NOMO-1 treated with dmso at 0.1 percent for 144 hours (cell line): ENCODE data around the gene PRKCH.

Experiments used
- DNase-seq: peaks from one replicate; lab custom pipeline; 2025; ENCODE audit not compliant: unreplicated experiment; lab: John Stamatoyannopoulos, UW

The PRKCH gene

DNA sequence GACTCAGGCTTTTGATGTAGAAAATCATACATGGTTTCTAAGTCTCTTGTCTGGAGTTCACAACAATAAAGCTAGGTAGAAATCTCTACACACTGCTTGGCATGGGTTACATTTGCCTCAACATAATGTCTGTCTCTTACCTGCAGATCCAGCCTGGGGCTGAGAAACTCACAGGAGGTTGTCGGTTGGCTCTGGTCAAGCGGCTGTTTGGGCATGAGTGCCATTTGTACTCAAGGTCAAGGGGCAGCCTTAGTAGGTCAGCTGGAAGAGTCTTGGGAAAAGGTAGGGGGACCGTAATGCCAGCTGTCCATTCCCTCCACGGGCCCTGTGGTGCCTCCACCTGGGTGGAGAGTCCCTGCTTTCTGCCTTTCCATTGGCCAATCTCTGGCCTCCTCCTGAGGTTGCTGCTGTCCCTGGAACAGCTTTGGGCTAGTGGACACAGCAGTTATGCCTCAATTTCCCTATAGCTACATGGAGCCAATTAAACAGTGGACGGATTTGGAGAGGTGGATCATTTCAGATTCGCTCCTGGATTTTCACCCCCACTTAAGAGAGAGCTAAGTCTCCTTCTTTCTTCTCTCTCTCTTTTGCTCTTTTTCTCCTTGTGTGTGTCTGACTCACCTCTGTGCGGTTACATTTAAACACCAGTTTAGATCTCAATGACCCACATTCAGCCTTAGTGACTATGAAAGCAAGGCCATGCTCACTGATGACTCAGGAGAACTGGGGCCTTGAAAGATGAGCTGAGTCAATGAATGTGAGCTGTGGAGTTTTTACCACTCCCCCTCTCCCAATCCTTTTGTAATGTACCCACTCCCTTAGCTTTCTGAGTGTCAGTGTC is 241.2 kb downstream of the PRKCH start:
- DNase-seq, result peak; percentile 46

DNA sequence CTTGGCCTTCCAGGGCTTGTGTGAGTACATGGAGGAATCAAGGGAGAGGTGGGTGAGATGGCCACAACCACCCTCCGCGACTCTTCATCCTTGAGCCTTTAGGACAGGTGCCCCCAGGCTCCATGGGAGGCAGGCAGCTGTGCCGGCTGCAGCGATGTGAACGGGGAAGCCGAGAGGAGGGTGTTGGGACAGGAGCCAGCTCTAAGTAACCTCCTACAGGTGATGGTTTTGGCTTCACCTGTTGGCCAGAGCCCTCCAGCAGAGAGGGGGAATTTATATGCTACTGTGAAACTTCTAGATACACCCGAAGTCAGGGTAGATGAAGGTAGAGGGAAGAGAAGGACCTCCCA is 241.8 kb downstream of the PRKCH start:
- DNase-seq, result no peak

DNA sequence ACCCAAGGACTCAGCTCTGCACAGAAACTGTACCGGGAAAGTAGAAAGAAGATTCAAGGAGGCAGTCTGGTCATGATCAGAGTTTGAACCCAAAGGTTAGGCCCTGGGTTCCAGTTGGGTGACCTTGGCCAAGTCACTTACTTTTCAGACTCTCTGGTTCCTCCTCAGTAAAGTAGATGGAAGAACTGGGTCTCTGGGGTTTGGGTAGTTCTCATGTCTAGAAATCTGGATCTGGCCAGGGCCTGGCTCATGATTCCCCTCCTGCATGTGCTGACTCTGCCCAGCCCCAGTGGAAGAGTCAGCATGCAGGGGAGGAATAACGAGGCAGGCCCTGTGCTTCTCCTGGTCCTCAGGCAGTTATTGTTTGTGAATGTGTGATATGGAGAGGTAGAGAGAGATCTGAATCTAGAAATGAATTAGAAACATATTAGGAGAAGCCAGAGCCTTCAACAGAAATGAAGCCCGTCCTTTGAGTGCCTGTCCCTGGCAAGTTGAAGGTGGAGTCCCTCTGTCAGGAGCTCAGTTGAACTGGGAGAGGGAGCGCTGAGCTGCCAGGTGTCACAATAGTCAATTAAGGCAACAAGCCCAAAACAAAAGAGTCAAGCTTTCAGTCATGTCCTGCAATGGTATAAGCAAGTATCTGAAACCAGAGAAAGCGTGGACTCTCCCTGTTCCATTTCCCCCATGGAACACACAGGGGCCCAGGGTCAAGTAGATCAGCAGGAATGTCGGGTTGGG is 242.7 kb downstream of the PRKCH start:
- no peak for DNase-seq

DNA sequence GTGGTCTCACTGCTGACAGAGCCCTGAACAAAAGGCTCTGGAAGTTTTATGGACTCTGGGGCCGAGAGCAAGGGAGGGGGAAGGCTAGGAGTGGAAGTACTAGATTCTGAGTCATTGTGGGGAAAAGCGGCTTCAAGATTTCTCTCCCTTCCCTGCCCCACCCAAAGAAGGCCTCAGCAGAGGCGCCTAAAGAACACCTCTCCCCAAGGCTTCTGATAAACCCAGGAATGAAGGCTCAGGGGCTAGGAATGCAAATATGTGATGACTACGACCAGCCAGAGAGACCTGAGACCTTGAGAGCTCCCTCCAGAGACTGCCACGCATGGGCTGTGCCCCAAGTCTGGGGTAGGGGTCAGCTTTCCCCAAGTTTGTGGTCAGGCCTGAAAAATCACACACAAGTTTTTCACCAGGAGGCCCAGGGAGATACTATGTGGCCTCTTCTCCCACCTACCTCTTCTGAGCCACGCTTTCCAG is 243.3 kb downstream of the PRKCH start:
- DNase-seq, result no peak

DNA sequence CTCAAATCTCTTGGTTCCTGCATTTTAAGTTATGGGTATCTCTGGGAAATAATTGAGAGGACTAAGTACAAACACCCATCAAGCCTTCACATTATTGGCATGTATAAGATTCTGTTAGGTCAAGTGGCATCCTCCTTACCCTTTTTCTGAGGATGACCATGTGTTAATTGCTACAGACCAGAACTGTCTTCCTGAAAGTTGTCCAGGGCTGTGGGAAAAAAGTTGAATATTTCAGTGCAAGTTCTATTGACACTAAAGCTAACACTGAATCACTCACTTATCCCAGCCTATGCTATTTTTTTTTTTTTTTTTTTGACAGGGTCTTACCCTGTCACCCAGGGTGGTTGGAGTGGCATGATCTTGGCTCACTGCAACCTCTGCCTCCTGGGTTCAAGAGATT is 243.8 kb downstream of the PRKCH start:
- DNase-seq, result no peak

DNA sequence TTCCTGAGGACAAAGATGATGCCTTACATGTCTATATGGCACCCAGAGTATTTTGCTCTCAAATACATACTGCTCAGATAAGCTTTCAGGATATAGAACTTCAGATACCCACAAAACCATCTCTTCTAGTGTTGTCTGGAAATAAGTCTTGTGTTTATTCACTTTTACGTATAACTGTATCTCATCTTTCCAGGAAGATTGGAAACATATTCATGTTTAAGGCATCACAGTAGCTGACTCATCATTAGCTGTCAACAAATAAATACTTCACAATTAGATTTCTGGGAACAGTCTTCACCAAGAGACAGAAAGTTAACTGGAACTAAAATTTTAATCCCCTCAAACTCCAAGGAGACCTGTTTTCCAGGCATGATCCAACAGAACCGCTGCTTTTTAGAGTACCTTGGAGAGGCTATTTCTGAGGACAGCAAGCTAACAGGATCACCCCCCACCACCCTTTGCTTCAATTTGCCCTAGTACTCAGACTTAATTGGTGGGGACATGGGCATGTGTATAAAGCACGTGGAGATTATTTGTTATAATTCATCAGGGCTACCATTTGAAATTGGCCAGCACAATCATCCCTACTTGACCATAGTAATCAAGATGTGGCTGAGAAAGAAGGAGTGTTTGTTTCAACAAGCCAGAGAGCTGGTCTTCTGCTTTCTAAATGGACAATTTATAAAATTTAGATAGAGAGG is 244.6 kb downstream of the PRKCH start:
- no peak for DNase-seq

DNA sequence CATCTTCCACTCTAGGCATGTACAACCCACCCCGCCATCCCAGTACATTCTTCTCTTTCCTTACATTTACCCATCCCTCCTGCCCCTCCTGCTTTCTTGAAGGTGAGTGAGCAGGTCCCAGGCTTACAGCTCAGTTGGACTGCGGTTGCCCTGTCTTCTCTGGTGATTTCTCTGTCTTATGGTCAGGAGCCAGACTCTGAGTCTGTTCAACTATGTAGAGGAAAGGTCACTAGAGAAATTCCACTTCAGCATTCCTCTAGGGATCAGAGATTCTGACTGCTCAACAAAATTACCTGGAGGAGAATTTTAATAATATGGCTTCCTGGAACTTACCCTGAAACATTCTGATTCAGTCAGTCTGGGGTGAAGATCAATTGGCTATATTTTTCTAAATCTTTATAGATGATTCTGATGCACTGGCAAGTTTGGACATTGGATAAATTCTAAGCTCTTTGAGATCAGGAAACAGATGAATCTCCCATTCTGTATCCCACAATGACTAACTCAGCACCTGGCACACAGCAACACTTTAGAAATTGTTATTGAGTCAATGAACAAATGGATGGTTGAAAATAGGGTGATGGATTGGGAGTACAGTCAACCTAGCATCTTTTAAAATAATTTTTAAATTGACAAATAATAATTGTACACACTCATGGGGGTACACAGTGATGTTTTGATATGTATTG is 245.3 kb downstream of the PRKCH start:
- DNase-seq, result no peak

DNA sequence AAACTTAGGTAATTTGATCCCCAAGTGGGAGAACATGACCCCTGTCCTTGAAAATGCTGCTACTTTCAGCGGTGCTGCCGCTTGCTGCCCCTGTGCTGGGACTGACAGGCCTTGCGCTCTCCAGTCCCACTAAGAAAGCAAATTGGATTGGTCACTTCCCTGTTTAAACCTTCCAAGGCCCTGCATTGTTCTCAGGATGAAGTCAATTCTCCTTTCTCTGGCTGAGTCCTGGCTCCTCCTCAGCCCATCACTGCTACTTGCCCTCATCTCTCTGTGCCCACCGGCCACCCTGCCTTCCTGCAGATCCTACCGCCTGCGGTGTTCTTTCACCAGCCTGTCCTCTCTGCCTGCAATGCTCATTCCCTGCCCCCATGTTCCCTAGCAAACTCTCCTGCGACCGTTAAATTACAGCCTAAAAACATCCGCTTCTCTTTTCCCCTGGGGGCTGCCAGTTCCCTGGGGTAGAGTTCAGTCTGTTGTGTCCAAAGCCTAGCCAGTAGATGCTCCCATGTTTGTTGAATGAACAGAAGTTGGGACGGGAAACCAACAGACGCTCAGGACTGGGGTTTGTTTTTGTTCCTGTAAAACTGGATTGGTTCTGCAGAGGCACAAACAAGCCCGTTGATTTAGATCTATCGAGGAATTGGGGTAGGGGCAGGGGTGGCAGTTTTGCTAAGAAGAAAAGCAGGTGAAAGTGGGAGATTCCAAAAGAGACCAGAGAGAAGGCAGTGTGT is 246.6 kb downstream of the PRKCH start:
- peak; percentile 52 for DNase-seq

DNA sequence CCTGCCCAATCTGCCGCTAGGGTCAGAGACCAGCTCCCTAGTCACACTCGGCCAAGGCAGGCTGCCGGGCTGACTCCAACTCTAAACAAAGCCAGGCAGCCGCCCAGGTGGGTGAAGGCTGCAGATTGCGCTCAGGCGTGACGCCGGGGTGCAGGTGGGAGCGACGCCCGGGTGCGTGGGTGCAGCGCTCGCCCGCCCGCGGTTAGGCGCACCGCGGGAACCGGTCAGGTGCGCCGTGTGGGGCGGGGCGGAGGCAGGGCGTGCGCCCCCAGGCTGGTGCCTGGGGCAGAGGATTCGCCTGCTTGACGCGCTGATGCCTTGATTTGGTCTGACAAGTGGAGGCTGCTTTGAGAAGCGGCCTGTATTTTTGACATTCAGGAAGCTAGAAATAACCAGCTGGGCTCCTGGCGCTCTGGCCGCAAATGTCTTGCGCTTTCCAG is 247.2 kb downstream of the PRKCH start:
- DNase-seq, result no peak

DNA sequence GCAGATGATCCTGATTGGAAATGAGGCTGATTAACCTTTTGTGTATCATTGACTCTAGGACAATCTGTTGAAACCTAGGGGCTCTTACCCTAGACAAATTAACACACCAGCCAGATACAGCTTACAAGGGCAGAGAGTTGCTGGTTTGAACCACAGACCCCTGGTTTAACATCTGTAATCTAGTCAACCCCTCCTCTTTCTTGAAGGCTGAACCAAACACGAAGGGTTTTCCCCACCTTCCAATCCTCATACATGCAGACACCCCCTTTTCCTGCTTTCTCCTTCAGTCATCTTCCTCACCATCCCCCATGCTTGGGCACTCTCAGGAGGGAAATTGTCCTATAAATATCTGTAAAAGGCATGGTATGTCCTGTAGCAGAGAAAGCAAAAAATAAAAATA is 247.9 kb downstream of the PRKCH start:
- DNase-seq, result no peak

DNA sequence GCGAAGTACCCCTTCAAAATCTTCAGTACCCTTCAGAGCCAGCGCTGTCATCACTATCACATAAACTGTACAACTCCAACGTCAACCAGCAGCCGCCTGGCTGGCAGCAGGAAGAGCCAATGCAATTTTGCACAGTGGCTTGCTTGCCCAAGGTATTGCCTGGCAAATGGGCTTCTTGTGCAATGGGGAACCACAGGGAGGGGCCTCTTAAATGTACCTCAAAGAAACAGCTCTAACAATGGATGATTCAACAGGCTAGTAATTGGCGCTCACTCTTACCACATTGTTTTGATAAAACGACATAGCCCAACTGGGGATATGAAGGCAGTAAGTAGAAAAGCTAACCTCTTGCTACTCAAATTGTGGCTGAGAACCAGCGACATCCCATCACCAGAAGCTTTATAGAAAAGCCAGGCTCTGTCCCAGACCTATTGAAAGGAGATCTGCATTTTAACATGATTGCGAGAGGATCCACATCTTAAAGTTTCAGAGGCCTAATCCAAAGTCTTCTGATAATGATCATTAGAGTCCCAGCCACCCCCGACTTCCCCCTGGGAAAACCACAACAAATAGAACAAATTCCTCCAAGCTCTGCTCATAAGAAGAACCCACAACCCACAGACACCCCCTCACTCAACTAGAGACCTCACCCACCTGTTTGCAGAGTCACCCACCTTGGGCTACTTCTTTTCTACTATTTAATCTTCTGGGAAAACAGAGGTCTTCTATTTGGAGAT is 248.6 kb downstream of the PRKCH start:
- DNase-seq, result peak; percentile 91

DNA sequence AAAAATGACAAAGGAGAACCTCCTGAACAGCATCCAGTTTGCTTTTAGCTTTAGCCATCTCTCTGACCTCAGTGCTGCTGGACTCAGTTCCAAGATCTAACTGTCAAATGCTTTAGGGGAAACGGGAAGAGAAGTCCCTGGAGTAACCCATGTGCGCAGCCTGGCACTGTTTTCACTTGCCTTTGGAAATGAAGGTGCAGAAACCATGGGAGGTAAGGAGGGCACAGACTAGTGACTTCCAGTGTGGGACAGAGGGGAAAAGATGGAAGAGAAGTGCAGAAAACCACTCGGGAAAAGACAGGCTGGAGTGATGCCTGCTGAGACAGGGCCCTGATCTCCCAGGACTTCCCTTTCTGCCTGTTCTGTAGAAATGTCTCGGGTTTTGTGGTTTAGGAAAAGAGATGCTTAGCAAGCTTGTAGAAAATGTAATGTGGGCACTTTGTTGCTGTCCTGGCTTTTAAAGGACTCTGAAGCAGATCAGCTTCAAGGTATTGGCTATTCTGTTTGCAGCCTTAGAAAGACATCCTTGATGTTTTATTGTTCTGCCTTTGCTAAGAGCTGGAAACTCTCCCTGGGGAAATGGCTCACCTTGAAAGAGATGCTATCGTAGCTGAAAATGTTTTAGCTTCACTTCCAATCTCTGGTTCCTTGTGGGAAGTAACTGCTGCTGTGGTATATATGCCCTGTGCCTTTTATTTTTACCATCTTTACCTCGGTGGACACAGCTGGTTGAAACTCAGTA is 249.3 kb downstream of the PRKCH start:
- DNase-seq, result no peak

DNA sequence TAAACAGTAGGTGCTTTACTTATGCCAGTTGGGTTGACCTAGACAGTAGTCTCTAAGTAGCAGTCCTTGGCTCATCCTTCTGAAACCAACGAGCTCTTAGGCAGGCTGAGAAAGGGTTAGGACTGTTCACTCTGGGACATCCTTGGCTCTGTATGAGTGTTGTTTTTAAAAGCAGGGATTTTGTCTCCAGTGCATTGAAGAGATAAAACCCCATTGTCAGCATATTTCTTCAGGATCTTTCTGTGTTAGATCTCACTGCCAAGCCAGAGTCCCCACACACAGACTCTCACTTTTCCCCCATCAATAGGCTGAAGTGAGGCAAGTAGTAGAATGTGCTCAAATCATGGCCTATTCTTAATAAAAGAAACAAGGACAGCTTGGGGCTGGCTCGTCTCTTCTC is 250.5 kb downstream of the PRKCH start:
- DNase-seq, result no peak

DNA sequence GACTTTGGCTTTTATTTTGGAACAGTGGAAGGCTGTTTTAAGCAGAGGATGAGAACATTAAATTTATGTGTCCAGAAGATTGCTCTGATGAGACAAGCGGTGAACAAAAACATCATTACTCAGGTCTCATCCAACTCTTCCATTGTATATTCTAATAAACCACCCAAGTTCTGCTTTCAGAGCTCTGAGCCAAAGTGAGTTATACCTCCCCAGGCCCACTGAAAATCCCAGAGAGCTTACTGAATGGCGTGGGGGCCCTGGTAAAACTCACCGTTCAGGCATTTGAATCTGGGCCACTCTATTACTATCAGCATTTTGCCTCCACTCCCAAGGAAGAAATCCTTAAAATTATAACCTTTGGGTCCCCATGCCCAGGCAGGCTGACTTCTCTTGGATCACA is 251.9 kb downstream of the PRKCH start:
- no peak for DNase-seq

DNA sequence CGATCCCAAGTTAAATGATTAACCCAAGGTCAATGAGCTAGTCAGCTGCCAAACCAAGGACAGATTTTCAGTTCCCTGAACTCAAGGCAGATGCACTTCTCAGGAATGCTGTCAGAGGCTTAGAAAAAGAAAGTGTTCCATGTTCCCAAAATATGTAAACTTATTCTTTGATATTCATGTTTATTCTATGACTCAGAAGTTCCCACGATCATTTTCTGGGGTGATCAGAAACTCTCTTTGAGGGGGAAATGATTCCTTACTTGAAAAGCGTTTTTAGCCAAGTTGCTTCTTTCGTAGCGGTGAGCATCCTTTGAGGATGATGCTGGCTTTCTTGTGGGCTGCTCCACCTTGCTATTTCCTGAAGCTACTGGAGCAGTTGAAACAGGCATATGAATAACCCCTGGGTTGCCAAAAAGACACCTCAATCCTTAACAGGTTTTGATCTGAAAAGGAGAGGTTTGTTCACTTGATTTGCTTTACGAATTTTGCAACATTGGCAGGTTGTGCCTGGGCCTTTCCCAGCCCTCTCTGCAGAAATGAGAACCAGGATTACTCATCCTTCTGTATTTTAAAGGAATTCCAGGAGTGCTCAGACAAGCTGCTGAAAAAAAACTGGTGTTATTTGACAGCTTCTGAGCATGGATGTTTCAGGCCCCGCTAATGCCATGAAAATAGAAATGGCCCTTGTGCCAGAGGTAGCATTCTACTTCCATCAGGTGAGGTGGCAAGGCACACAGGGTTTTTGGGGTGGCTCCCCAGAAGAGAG is 252.6 kb downstream of the PRKCH start:
- DNase-seq, result no peak

DNA sequence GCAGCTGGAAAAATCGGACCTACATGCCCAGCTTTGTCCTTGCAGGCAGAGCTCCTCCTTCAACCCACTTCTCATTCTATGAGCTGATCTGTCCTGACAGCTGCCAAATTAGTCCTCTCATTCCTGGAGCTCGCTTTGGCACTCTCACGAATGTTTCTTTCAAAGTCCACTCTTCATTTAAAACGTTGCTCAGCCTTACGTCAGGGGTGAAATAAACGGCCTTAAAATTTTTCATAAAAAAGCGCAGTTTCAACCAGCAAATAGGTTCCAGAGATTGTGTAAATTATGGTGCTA is 253.1 kb downstream of the PRKCH start:
- no peak for DNase-seq

DNA sequence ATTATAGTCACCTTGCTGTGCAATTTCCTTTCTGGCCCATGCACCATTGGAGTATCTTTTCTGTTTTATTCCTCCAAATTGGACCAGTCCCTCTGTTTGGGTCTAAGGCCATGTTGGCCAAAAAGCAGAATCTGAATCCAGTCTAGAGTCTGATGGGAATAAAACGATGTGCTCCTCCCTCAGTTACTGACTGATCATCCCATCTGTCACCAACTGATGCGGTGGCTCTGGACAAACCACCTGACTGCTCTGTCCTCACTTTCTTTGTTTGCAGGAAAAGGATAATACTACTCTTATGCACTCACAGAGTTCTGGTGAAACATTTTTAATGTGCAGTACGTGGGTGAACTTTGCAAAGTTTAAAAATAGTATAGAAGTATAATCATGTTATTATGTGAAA is 253.7 kb downstream of the PRKCH start:
- no peak for DNase-seq

DNA sequence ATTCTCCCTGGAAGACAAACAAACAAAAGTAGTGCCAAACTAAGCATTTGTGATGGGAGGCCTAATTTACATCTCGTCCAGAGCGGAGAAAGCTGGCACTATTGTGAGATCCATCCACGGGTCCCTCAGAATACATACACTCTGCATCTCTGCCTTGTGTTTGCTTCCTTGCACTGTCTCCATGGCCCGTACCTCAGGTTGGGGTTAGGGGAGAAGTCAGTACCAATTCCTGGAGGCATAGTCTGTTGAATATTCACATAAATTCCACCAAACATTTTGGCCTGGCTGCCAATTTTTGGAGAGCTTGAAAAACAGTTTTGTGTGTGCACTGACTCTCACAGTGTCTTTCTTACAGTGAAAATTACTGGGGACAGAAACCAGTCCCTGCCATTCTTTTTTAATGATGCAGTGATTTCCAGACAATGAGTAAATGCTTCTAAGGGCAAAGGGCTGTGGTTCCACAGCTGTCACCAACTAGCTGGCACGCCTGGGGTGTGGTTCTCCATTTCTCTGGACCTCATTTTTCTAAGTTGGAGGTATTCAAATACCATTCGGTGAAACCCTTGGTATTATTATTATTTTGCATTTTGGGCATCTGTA is 254.3 kb downstream of the PRKCH start:
- DNase-seq, result no peak
